Measurements from ENCODE around the gene SLC39A10. TPM values are rescaled to one million over a fixed set of nuclear protein-coding genes. Genes with fewer than 3 reads are reported as not detected.

The SLC39A10 gene
- 27.2 and 27.6 TPM in 2 replicates for total RNA-seq

DNA sequence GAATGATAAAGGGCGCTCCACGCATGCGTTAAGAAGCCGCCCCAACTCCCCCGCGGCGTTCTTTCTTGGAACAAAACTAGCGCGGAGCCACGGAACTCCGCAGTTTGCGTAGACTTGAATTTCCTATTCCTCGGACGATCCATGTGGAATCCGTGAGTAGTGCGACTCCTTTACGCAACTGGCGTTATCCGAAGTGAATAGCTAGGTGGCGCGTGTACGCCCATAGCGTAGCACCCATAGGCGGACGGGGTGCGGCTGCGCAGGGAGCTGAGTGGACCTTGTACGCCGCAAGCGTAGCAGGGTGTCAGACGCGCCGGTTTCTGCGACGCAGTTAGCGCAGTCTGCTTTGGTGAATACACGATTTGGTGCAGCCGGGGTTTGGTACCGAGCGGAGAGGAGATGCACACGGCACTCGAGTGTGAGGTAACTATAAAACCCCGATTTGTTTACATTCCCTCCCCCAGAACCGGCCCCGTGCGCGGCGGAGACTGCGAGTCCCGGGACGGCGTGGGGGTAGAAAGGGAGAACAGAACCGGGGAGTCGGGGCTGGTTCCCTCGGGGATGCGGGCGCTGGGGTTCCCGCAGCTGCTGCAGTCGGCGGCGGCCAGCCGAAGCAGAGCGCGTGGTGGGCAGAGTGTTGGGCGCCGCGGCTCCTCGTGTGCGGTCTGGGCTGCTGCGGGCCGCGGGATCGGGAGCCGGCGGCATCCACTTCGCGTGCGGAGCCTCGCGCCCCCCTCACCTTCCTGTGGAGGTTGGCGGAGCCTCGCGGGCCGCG, at the start of gene SLC39A10:
TSS of gene SLC39A10 (plus strand) at position 368 of the 775 bp plus-strand sequence. CDS start 22,817 bp downstream, outside the sequence.
- Mint-ChIP-seq H3K27ac (peak within 1 kb of the TSS; percentile 100), H3K4me3 (ENCODE audit: low read depth) (peak within 1 kb of the TSS; percentile 94), H3K9me3 (no peaks in the 10 kb centered on the region), H3K4me1 (ENCODE audit: low read depth) (peaks cover 25% of the 10 kb centered on the region), H3K27me3 (ENCODE audit: low read depth) (no peaks in the 10 kb centered on the region), H3K36me3 (ENCODE audit: low read depth) (peaks cover 33% of the 10 kb centered on the region)
- intact Hi-C loops (cut with micrococcal nuclease), result loop anchor here (1.0 to 10.0 kb wide), 4 partner anchors 123 to 1778 kb away; partner anchors contain the start of gene SF3B1
- DNase-seq (ENCODE audit: low spot score), result peak; percentile 97

GRCh38 chr2:195608768-195609454, 48.1 kb upstream of the SLC39A10 start:
- no peak overlapping the region for H3K4me3 Mint-ChIP-seq (ENCODE audit: low read depth)

DNA sequence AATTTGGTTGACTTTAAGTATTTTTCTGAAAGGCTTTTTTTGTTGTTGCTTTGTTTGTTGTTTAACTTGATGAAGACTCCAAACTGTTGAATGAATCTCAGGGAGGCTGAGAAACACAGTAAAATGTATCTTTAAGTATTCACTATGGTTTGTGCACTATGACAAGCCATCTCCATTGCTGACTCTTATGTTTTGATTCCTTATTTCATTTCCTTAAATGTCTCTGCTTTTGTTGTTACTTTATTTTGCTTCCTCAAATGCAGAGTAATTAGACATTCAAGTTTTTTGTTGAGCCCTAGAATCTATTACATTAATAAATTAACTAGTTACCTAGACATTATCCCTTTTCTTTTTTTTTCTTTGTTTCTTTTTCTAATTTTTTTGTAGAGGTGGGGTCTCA, 46.3 kb upstream of the SLC39A10 start:
- Mint-ChIP-seq H3K27ac (no peak overlapping the region), H3K27me3 (ENCODE audit: low read depth) (no peaks in the 10 kb centered on the region), H3K9me3 (peaks cover 5% of the 10 kb centered on the region), H3K4me3 (ENCODE audit: low read depth) (no peak overlapping the region), H3K36me3 (ENCODE audit: low read depth) (peaks cover 4% of the 10 kb centered on the region), H3K4me1 (ENCODE audit: low read depth) (peaks cover 24% of the 10 kb centered on the region)
- no peak for DNase-seq (ENCODE audit: low spot score)
- intact Hi-C loops (cut with micrococcal nuclease), result no loop called here

More at GRCh38 chr2:195608768-195609454, 48.1 kb upstream of the SLC39A10 start:
- H3K27ac Mint-ChIP-seq, result no peak overlapping the region
- intact Hi-C loops (cut with micrococcal nuclease), result no loop called here
- peaks cover 27% of the 10 kb centered on the region for H3K4me1 Mint-ChIP-seq (ENCODE audit: low read depth)
- no peak for DNase-seq (ENCODE audit: low spot score)
- peaks cover 4% of the 10 kb centered on the region for H3K36me3 Mint-ChIP-seq (ENCODE audit: low read depth)
- no peaks in the 10 kb centered on the region for H3K27me3 Mint-ChIP-seq (ENCODE audit: low read depth)
- H3K9me3 Mint-ChIP-seq, result peaks cover 5% of the 10 kb centered on the region

DNA sequence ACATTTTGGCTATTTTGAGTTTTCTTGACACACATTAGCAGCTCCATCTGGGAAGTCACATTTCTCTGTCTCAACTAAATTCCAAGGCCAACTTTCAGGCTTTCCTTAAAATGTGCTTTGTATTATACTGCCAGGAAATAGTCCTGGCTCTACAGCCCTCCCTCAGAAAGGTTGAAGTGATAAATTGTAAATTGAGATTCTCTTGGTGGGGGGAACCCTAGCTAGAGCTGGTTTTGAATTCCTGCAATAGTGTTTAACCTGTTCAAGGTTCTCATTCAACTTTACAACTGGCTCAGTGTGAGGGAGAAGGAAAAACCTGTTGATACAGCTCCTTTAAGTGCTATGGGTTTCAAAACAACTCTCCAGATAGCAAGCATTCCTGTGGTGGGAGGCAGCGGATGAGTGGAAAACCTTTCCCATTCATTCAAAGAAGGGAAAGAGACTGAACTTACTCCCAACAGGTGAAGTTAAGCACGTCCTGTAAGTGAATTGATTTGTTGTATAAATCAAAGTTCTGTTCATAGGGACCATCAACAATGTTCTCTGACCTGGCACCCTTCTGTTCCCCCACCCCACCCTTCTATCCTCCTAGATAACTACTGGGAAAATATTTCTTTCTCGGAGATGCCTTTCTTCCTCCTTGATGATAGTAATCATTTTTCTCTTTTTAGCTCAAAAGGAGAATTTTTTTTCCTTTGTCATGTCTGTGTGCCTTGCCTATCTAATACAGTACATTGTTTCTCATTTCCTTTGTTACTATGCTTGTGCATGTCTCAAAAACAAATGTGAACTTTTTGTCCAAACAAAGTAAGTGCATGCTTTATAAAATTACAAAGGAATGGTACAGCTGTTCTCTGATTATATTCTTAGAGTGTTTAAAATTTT, 44.2 kb upstream of the SLC39A10 start:
- peaks cover 17% of the 10 kb centered on the region for H3K4me1 Mint-ChIP-seq (ENCODE audit: low read depth)
- H3K27ac Mint-ChIP-seq, result no peak overlapping the region
- no peaks in the 10 kb centered on the region for H3K27me3 Mint-ChIP-seq (ENCODE audit: low read depth)
- intact Hi-C loops (cut with micrococcal nuclease), result no loop called here
- no peaks in the 10 kb centered on the region for H3K9me3 Mint-ChIP-seq
- no peak for DNase-seq (ENCODE audit: low spot score)
- no peaks in the 10 kb centered on the region for H3K36me3 Mint-ChIP-seq (ENCODE audit: low read depth)
- H3K4me3 Mint-ChIP-seq (ENCODE audit: low read depth), result no peak overlapping the region

GRCh38 chr2:195613922-195614321, 43.1 kb upstream of the SLC39A10 start:
- Mint-ChIP-seq H3K9me3 (no peaks in the 10 kb centered on the region), H3K4me1 (ENCODE audit: low read depth) (peaks cover 14% of the 10 kb centered on the region), H3K27me3 (ENCODE audit: low read depth) (no peaks in the 10 kb centered on the region), H3K27ac (no peak overlapping the region), H3K36me3 (ENCODE audit: low read depth) (no peaks in the 10 kb centered on the region), H3K4me3 (ENCODE audit: low read depth) (no peak overlapping the region)
- no peak for DNase-seq (ENCODE audit: low spot score)
- intact Hi-C loops (cut with micrococcal nuclease), result no loop called here

GRCh38 chr2:195619590-195619989, 37.4 kb upstream of the SLC39A10 start:
- Mint-ChIP-seq H3K27ac (no peak overlapping the region), H3K9me3 (no peaks in the 10 kb centered on the region), H3K4me3 (ENCODE audit: low read depth) (no peak overlapping the region), H3K4me1 (ENCODE audit: low read depth) (peaks cover 8% of the 10 kb centered on the region), H3K36me3 (ENCODE audit: low read depth) (no peaks in the 10 kb centered on the region), H3K27me3 (ENCODE audit: low read depth) (no peaks in the 10 kb centered on the region)
- intact Hi-C loops (cut with micrococcal nuclease), result no loop called here
- no peak for DNase-seq (ENCODE audit: low spot score)

DNA sequence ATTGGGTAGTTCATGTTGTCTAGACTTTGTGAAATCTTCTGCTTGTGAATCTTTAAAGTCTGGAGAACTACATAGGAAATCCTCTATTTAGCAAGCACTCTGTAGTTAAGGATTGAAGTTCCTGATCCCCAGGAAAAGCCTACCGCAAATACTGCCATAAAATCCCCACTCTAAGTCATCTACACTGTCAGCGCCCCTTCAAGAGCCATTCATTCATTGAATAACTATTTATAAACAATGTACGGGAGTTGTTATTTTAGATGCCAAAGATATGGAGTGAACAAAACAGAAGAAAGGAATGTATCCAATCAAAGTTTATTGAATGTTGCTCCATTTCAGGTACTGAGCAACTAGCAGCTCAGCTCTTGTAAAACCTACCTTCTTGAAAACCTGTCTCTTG, 36.5 kb upstream of the SLC39A10 start:
- Mint-ChIP-seq H3K27ac (no peak overlapping the region), H3K9me3 (no peaks in the 10 kb centered on the region), H3K27me3 (ENCODE audit: low read depth) (no peaks in the 10 kb centered on the region), H3K36me3 (ENCODE audit: low read depth) (no peaks in the 10 kb centered on the region), H3K4me3 (ENCODE audit: low read depth) (no peak overlapping the region), H3K4me1 (ENCODE audit: low read depth) (peaks cover 8% of the 10 kb centered on the region)
- intact Hi-C loops (cut with micrococcal nuclease), result no loop called here
- no peak for DNase-seq (ENCODE audit: low spot score)

DNA sequence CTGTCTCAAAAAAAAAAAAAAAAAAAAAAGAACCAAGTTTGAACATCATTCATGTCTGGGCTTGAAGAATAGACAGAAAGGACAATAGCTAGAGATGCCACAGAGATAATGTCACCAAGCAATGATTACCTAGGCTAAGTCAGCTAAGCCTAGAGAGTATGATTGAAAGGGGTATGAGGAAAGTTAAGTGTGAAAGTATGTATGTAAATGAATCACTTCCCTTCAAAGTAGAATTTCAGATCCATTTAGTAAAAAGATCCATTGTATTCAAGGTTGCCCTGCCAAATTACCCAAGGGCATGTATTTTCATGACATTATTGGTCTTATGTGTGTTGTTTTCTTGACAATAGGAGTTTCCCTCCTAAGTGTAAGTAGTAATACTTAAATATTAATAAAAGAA, 34.1 kb upstream of the SLC39A10 start:
- H3K4me3 Mint-ChIP-seq (ENCODE audit: low read depth), result no peak overlapping the region
- no peaks in the 10 kb centered on the region for H3K27me3 Mint-ChIP-seq (ENCODE audit: low read depth)
- H3K9me3 Mint-ChIP-seq, result no peaks in the 10 kb centered on the region
- DNase-seq (ENCODE audit: low spot score), result no peak
- no peaks in the 10 kb centered on the region for H3K36me3 Mint-ChIP-seq (ENCODE audit: low read depth)
- intact Hi-C loops (cut with micrococcal nuclease), result no loop called here
- no peak overlapping the region for H3K27ac Mint-ChIP-seq
- H3K4me1 Mint-ChIP-seq (ENCODE audit: low read depth), result peaks cover 15% of the 10 kb centered on the region

GRCh38 chr2:195626507-195626906, 30.5 kb upstream of the SLC39A10 start:
- Mint-ChIP-seq H3K36me3 (ENCODE audit: low read depth) (no peaks in the 10 kb centered on the region), H3K27ac (no peak overlapping the region)

GRCh38 chr2:195628666-195629065, 28.4 kb upstream of the SLC39A10 start:
- Mint-ChIP-seq H3K9me3 (no peaks in the 10 kb centered on the region), H3K27me3 (ENCODE audit: low read depth) (no peaks in the 10 kb centered on the region), H3K4me1 (ENCODE audit: low read depth) (peaks cover 10% of the 10 kb centered on the region), H3K36me3 (ENCODE audit: low read depth) (no peaks in the 10 kb centered on the region), H3K27ac (no peak overlapping the region), H3K4me3 (ENCODE audit: low read depth) (no peak overlapping the region)
- DNase-seq (ENCODE audit: low spot score), result no peak
- intact Hi-C loops (cut with micrococcal nuclease), result no loop called here

More at GRCh38 chr2:195626507-195626906, 30.5 kb upstream of the SLC39A10 start:
- DNase-seq (ENCODE audit: low spot score), result no peak
- peaks cover 9% of the 10 kb centered on the region for H3K4me1 Mint-ChIP-seq (ENCODE audit: low read depth)
- H3K27me3 Mint-ChIP-seq (ENCODE audit: low read depth), result no peaks in the 10 kb centered on the region
- no peaks in the 10 kb centered on the region for H3K9me3 Mint-ChIP-seq
- intact Hi-C loops (cut with micrococcal nuclease), result no loop called here
- no peak overlapping the region for H3K4me3 Mint-ChIP-seq (ENCODE audit: low read depth)

DNA sequence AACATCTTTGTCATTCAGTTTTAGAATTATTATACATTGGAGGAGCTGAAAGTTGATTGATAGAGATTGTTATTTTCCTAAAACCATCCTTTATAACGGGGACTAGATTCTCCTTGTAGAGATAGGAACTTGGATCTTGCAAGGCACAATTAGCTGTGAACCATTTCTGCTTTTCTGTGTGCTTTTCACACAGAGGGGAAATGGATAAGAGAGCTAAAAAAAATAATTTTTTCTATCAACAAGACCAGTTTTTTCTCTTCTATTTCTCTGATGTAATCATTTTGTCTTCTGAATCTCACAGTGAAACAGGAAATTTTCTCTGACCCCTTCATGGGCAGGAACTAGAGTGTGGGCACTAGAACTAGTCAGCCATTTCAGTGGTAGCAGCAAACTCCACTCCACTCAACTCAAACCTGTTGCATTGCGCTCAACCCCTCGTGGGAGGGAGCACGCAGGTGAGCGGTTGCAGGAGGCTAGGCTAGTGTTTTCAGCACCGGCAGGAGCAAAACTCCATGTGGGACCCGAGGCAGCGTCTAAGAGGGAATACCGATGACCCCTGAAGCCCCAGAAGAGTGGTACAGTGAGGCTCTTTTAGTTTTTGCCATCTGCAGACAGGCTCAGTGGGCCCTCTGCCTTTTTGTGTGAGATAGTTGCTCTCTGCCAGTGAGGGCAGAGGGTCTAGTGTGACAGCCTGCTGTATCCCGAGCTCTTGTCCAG, 24.0 kb upstream of the SLC39A10 start:
- DNase-seq (ENCODE audit: low spot score), result no peak
- no peak overlapping the region for H3K4me3 Mint-ChIP-seq (ENCODE audit: low read depth)
- no peaks in the 10 kb centered on the region for H3K27me3 Mint-ChIP-seq (ENCODE audit: low read depth)
- H3K4me1 Mint-ChIP-seq (ENCODE audit: low read depth), result peaks cover 3% of the 10 kb centered on the region
- no peak overlapping the region for H3K27ac Mint-ChIP-seq
- H3K36me3 Mint-ChIP-seq (ENCODE audit: low read depth), result no peaks in the 10 kb centered on the region
- H3K9me3 Mint-ChIP-seq, result peaks cover 5% of the 10 kb centered on the region
- intact Hi-C loops (cut with micrococcal nuclease), result no loop called here

DNA sequence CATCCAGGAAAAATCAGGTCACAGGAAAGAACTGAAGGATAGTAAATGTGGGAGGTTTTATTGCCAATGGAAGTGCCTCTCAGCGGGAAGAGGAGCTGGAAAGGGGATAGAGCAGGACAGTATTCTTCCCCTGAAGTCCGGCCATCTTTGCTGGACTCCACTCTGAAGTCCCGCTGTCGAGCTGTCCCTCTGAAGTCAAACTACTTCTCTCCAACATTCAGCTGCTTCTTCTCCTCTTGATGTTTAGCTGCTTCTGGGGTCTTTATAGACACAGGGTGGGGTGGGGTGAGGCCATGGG, 23.5 kb upstream of the SLC39A10 start:
- no peak overlapping the region for H3K27ac Mint-ChIP-seq

More for the DNA sequence above, 23.5 kb upstream of the SLC39A10 start:
- intact Hi-C loops (cut with micrococcal nuclease), result no loop called here
- no peaks in the 10 kb centered on the region for H3K36me3 Mint-ChIP-seq (ENCODE audit: low read depth)
- no peak overlapping the region for H3K4me3 Mint-ChIP-seq (ENCODE audit: low read depth)
- peaks cover 5% of the 10 kb centered on the region for H3K9me3 Mint-ChIP-seq
- no peaks in the 10 kb centered on the region for H3K27me3 Mint-ChIP-seq (ENCODE audit: low read depth)
- peaks cover 3% of the 10 kb centered on the region for H3K4me1 Mint-ChIP-seq (ENCODE audit: low read depth)
- no peak for DNase-seq (ENCODE audit: low spot score)
